ENCODE data around the gene NRN1.

- TF ChIP-seq CTCF (IDR thresholded peaks at IDR 0.05) = no peak
- no peak for TF ChIP-seq POLR2A (IDR thresholded peaks at IDR 0.05)
- no peak for TF ChIP-seq EP300 (IDR thresholded peaks at IDR 0.05)
- TF ChIP-seq POLR2AphosphoS5 (IDR thresholded peaks at IDR 0.05) = no peak
Observed at GRCh38 chr6:6002005-6002847, 4.5 kb downstream of the NRN1 start.
